HG03025 (cell line): ENCODE data around the gene SFT2D1.

Experiments used
- ATAC-seq: cut with Tn5 transposase; IDR thresholded peaks from one replicate; pipeline ENCODE4 v1.9.1; 2021; ENCODE audit warnings: mild to moderate bottlenecking, moderate library complexity; ENCODE audit not compliant: unreplicated experiment, low FRiP score

Gene SFT2D1

DNA sequence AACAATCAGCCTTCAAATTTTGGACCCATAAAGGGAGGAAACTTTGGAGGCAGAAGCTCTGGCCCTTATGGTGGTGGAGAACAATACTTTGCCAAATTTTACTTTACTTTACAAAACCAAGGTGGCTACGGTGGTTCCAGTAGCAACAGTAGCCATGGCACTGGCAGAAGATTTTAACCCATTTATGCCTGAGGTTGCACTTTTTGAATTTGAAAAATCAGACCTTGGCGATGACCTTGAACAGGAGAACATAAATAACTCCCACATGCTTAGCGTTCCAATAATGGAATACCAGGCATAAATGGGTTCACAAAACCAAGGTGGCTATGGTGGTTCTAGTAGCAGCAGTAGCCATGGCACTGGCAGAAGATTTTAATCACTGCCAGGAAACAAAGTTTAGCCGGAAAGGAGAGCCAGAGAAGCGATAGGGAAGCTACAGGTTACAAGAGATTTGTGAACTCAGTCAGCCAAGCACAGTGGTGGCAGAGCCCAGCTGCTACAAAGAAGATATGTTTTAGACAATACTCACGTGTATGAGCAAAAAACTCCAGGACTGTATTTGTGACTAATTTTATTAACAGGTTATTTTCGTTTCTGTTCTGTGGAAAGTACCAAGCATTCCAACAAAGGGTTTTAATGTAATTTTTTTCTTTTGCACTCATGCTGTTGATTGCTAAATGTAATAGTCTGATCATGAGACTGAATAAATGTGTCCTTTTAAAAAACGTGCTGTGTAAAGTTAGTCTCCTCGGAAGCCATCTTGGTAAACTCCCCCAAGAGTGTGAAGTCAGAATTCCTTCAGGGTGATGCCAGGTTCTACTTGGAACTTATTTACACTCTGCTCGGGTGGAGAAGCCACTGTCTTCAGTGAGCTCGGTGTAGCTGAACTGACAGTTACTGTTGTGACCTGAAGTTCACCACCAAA is 6.7 kb downstream of the SFT2D1 start:
- no peak for ATAC-seq

GRCh38 chr6:166334878-166335277 is 7.5 kb downstream of the SFT2D1 start:
- no peak for ATAC-seq

DNA sequence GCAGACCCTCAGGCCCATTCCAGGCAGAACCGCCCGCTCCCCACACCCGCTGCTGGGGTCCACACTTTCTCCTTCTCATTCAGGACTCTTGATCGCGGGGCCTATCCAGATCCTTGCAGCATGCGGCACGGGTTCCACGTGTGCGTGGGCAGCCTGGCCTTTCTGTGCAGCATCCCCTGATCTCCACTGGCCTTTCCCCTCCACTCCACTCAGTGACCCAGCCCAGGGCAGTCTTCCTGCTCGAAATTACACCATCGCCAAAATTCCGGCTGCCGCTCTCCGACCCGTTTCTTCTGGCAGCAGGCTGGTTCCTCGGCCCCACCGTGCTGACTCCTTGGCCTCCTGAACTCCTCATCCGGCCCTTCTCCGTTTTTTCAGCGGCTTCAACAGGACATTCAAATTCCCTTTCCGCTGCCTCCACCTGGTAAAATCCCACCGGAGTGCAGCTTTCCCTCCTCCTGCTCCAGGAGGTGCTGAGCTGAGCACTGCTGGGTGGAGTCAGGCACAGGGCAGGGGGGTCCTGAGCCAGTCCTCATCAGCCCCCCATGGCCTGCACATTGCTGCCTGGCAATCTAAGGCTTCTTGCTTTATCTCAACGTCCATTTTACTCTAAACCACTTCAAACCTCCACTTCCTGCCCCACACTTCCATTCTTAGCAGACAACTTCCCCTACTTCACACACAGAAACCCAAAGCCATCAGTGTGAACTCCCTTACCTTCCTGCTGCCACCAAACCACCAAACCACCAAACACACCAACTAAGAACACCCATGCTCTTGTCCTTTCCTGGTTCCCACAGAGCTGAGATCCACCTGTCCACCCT is 9.0 kb downstream of the SFT2D1 start:
- ATAC-seq = peak; percentile 75

- no peak for ATAC-seq
These were observed 10.6 kb downstream of the SFT2D1 start for GRCh38 chr6:166331503-166332415.

- no peak for ATAC-seq
These were observed 11.7 kb downstream of the SFT2D1 start for GRCh38 chr6:166330612-166331011.

DNA sequence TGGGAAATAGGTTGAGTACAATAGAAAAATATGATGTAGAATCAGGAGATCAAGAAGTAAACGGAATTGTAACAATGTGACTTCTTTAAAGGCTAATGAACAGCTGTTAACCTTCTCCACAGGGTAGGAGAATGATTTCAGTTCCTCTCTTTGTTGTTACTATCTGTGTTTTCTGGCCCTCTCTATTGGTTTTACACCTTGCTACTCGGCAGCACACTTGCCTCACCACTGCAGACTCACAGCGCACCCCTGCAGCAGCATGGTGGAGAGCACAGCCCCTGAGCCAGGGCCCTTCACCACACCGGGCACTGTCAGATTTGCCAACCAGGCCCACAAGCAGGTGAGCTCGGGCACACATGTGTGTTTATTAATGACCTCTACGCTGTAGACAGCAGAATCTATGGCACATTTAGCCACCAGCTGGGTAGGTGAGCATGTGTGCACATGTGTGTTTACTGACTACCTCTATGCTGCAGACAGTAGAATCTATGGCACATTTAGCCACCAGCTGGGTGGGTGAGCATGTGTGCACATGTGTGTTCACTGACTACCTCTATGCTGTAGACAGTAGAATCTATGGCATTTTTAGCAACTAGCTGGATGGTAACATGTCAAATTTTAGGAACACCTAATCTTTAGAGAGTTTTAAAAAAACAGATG is 16.8 kb downstream of the SFT2D1 start:
- ATAC-seq = no peak

- ATAC-seq = no peak
These were observed 18.9 kb downstream of the SFT2D1 start for GRCh38 chr6:166323395-166323794.

DNA sequence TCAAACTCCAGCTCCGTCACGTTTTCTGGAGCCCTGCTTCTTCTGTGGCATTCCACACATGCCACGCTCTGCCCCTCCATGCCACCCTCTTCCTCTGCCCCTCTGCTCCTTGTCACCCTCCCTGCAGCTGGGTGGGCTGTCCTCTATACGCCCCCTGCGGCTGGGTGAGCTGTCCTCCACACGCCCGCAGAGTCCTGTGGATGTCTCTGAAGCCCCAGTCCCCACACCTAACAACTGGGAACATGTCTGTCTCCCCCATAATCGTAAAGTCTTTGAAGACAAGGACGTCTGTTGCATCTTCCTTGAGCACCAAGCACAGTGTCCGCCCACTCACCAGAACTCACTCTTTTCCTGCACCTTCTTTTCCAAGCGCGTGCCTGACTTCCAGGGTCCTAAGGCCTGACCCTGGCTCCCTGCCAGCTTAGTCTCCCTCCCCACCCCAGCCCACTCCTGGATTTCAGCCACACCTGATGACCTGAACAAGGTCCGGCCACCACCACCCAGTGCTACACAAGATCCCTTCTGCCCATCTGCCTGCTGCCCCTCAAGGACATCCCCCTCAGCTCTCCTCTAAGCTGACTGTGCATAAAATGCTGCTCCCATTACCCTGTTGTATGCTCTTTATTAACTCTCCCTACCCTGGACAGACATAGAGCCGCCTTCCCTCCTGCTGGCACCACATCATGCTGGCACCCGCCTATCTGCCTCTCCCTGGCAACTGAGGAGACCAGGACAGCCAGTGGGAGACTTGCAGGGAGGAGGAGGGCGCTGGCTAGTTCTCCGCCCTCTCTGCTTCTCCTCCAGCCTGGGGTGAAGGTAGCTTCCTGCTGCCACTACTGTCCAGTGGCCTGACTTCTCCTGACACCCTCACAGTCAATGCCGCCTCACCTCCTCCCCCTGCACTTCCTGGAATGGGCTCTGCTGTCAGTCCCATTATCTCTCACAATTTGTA is 23.4 kb downstream of the SFT2D1 start:
- ATAC-seq = no peak

DNA sequence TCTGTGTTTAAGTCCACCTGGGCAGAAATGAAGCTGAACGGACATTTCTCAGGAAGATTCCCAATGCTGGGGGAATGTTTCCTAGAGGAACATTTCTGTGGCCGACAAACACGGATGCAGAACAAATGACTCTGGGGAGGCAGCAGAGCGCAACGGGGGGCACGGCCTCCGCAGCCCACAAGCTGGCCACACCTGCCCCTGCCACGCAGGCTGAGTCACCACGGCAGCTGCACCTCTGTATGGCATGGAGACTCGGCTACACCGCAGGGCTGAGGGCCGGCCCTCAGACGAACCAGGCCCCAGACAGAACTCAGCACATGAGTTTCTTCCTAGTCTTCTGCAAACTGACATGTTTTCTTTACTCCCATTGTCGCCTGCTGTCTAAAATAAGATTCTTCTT is 24.1 kb downstream of the SFT2D1 start:
- no peak for ATAC-seq

DNA sequence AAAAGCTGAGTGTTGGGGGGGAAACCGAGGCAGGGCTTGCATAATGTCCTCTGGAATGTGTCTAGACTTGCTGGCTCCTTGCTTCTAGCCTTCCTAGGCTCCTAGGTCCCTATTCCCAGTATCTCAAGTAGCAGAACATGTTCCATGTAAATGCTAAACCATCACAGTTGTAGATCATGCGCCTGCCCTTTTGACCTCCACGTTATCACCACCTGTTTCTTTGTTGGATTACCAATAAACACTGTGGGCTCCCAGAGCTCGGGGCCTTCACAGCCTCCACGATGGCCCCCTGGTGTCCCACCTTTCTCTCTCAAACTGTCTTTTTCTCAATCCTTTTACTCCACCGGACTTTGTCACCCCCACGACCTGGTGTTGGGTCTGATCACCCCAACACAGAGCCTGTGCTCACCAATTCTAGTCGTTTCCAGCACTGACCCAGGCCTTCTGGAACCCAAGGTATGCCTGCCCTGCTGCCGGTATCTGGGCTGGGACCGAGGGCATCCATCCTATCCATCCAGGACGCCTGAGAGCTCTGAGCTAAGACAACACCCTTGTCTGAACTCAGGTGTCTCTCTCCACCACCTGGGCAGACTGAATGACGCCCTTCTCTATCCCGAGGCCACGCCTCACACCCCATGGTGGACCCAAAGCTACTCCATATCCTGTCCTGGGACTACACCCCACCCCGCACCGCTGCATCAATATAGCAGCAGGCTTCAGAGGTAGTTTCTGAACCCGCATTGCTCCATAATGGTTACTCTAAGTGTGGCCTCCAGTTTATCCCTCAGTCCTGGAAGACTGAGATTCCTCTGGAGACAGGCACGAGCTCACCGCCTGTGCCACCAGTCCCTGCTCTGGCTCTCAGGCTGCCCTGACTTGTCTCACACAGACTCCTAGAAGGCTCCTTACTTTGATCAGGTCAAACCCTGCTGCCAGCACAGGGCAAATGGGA is 24.8 kb downstream of the SFT2D1 start:
- no peak for ATAC-seq

DNA sequence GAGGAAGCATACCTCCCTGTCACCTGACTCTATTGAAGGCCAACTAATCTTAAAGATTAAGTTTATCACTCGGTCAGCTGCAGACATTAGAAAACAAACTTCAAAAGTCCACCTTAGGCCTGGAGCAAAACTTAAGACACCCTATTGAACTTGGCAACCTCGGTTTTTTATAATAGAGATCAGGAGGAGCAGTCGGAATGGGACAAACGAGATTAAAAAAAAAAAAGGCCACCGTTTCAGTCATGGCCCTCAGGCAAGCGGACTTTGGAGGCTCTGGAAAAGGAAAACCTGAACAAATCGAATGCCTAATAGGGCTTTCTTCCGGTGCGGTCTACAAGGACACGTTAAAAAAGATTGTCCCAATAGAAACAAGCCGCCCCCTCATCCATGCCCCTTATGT is 26.9 kb downstream of the SFT2D1 start:
- no peak for ATAC-seq

GRCh38 chr6:166314454-166314853 is 27.9 kb downstream of the SFT2D1 start:
- no peak for ATAC-seq

DNA sequence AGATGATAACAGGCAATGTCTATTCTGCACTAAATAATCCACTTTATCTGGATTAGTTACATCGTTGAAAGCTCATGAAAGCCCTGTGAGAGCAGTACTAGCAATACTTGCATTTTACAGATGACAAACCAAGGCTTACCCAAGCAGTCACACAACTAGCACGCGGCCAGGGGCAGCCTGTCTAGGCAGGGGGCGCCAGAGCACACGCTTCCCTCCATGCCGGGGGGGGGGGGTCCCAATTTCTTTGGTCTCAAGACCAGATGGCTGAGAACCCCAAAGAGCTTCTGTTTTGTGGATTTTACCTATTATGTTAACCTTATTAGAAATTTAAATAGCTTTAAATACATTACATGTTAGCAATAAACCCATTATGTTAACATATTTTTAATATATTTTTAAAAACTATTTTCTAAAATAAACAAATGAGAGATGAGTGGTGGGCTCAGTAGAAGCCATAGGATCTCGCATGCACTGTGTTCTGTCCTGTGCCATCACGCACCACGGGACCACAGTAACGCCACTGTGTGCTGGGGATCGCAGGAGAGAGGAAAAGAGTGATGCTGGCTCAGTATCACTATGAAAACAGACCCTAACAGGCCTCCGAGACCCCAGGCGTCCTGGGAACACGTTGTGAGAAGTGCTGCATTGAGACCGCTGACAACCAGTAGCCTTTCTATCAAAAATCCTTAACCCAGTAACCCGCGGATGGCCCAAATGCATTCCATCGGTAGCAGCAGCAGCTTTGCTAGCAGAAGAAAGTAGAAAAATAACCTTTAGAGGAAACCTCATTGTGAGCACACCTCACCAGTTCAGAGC is 28.9 kb downstream of the SFT2D1 start:
- no peak for ATAC-seq

- no peak for ATAC-seq
These were observed 29.5 kb downstream of the SFT2D1 start for GRCh38 chr6:166312832-166313231.

- no peak for ATAC-seq
These were observed 31.7 kb downstream of the SFT2D1 start for GRCh38 chr6:166310634-166311033.

- ATAC-seq = no peak
These were observed 32.4 kb downstream of the SFT2D1 start for GRCh38 chr6:166309977-166310376.
